Adrenal gland (tissue), 12 donors: Measurements from ENCODE around the gene GRIN3B. TPM values are rescaled to one million over a fixed set of nuclear protein-coding genes. Genes with fewer than 3 reads are reported as not detected.
A peak's percentile ranks its signal among the peaks of the same experiment; 100 is the strongest.

Source experiments
- DNase-seq, 7 donors: peaks; one replicate each; pipeline ENCODE4 v3.0.0-alpha.2; 2019 to 2020
- H3K27ac ChIP-seq, 5 donors: fragments of 200-600 bp; sonication (generic) in 4 of 5; 1 replicate in 3 of 5; 2 replicates in 2 of 5; pipeline versions ENCODE4 v1.5.1 to v1.8.0; 2016 to 2020; ENCODE audit warnings: mild to moderate bottlenecking in 1 of 5
- H3K27me3 ChIP-seq: fragments of 200-600 bp; 2 replicates; pipeline ENCODE4 v1.8.0; 2021
- H3K36me3 ChIP-seq, 2 donors: fragments of 200-600 bp; replicated peaks in 1 of 2; 1 replicate in 1 of 2; 2 replicates in 1 of 2; pipeline versions ENCODE4 v1.5.1 to v1.8.0; 2018 to 2022
- H3K4me1 ChIP-seq, 2 donors: fragments of 200-600 bp; replicated peaks in 1 of 2; 1 replicate in 1 of 2; 2 replicates in 1 of 2; pipeline versions ENCODE4 v1.5.1 to v1.8.0; 2018 to 2021
- H3K4me3 ChIP-seq, 4 donors: fragments of 200-600 bp; sonication (generic) in 3 of 4; one replicate each; pipeline ENCODE4 v1.5.1; 2016 to 2018
- H3K9me3 ChIP-seq, 3 donors: fragments of 200-600 bp; sonication (generic) in 1 of 3; replicated peaks in 1 of 3; 1 replicate in 2 of 3; 2 replicates in 1 of 3; pipeline versions ENCODE4 v1.5.1 to v1.8.0; 2016 to 2021
- CTCF ChIP-seq, 6 experiments: fragments of 450-650 bp in 4 of 6; fragments of 200-600 bp in 2 of 6; sonication (generic) in 1 of 6; IDR thresholded peaks; 1 replicate in 5 of 6; 2 replicates in 1 of 6; pipeline versions ENCODE4 v1.5.1 to v1.8.0; 2016 to 2021; ENCODE audit warnings: antibody characterized with exemption in 6 of 6, mild to moderate bottlenecking in 2 of 6, moderate library complexity in 1 of 6
- POLR2A ChIP-seq, 2 donors: fragments of 450-650 bp; IDR thresholded peaks; one replicate each; pipeline ENCODE4 v1.6.1; 2017; ENCODE audit warnings: antibody characterized with exemption in 2 of 2, mild to moderate bottlenecking in 2 of 2, moderate library complexity in 1 of 2
- whole genome bisulfite sequencing, 4 donors: extraction: QIAGEN DNeasy Blood & Tissue Kit in 2 of 4; methylation state at CpG; one replicate each; pipeline versions ENCODE4 v1.1.5 to v1.1.7; 2013 to 2017; 5-methylcytosine and 5-hydroxymethylcytosine counted together
- intact Hi-C, 2 donors: fragments of 100-400 bp; cut with DNase I; formaldehyde crosslinking; loops; one replicate each; pipeline versions ENCODE4 v1.14.1 to v1.15.0; 2022 to 2023
- polyA plus RNA-seq, 3 donors: library from polyadenylated mRNA; stranded (reverse); fragments of 200-250 nt in 2 of 3; fragments of 350-450 nt in 1 of 3; fragmentation: Illumina TruSeq in 1 of 3; extraction: RNeasy Lipid Tissue Mini Kit (QIAGEN cat#74804) in 1 of 3; gene quantifications; one replicate each; pipeline ENCODE4 v1.2.3, GENCODE V29; 2013 to 2014
- total RNA-seq, 9 donors: library from RNA; depleted of rRNA in 4 of 9; stranded (reverse); fragments of >200 nt in 4 of 9; fragments of 120-200 nt in 1 of 9; fragmentation: NEBNext Ultra II Directional in 1 of 9; extraction: Animal tissue kit (Norgen Biotek cat#: 25700) in 1 of 9; gene quantifications; one replicate each; pipeline versions ENCODE4 v1.1.0 to v1.2.4, GENCODE V29; 2013 to 2023
- donor health status: healthy with polysubstance abuse.
- donor health status: Bipolar disorder and iron deficiency.
- donor health status: DM: yes; HTN: yes; CAD: no.
- donor health status: DM: no; HTN: no; CAD: no.
- donor health status: DM: no; HTN: no; CAD: no.
- donor health status: DM: yes; HTN: yes; CAD: no.

Gene GRIN3B
- total and polyA plus RNA-seq, 12 donors, result 0.08 to 0.24 (median 0.16) TPM; not detected in 8

GRCh38 chr19:1046117-1046626 lies 46.0 kb downstream of the GRIN3B start:
- TF ChIP-seq CTCF (IDR thresholded peaks at IDR 0.05) (no peak), POLR2A (IDR thresholded peaks at IDR 0.05) (no peak)
- no peak for DNase-seq
- Histone ChIP-seq H3K4me3 (no peak overlapping the region), H3K4me1 (peaks cover 0 to 6% of the 10 kb centered on the region in 2 donors), H3K27me3 (no peaks in the 10 kb centered on the region), H3K27ac (no peak overlapping the region), H3K36me3 (no peaks in the 10 kb centered on the region), H3K9me3 (no peaks in the 10 kb centered on the region)
- intact Hi-C loops, result no loop called here
- WGBS, 4 donors, result 91 to 94% (median 92%) methylated on average over 29 to 33 of the region's 33 CpGs

- no peak for TF ChIP-seq CTCF (IDR thresholded peaks at IDR 0.05)
- TF ChIP-seq POLR2A (IDR thresholded peaks at IDR 0.05), result no peak
- intact Hi-C loops, result no loop called here
- Histone ChIP-seq H3K9me3 (no peaks in the 10 kb centered on the region), H3K4me1 (no peaks in the 10 kb centered on the region), H3K36me3 (no peaks in the 10 kb centered on the region), H3K27me3 (no peaks in the 10 kb centered on the region), H3K4me3 (no peak overlapping the region), H3K27ac (no peak overlapping the region)
- 87 to 92% (median 90%) methylated on average over 20 to 77 of the region's 77 CpGs for WGBS, 4 donors
- peak in 1 of 7 donors; percentile 21 for DNase-seq
These were observed 46.8 kb downstream of the GRIN3B start for GRCh38 chr19:1046836-1047695.

DNA sequence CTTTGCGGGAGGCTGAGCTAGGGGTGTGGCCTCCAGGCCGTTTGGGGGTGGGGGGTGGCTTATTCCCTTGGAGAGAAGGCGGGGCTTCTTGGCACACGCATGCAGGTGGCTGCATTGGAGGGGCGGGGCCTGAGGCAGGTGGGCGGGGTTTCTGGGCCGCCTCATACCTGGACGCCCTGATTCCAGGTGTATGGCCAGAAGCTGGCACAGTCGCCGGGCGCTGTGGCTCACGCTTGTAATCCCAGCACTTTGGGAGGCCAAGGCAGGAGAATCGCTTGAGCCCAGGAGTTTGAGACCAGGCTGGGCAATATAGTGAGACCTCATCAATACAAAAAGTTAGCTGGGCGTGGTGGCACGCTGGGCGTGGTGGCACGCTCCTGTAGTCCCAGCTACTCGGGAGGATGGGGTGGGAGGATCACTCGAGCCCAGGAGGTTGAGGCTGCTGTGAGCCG lies 47.5 kb downstream of the GRIN3B start:
- intact Hi-C loops, result no loop called here
- Histone ChIP-seq H3K36me3 (no peaks in the 10 kb centered on the region), H3K9me3 (no peaks in the 10 kb centered on the region), H3K27ac (no peak overlapping the region), H3K4me1 (no peaks in the 10 kb centered on the region), H3K4me3 (no peak overlapping the region), H3K27me3 (no peaks in the 10 kb centered on the region)
- 86 to 93% (median 87%) methylated on average over 15 to 20 of the region's 20 CpGs for WGBS, 4 donors
- TF ChIP-seq CTCF (IDR thresholded peaks at IDR 0.05) (no peak), POLR2A (IDR thresholded peaks at IDR 0.05) (no peak)
- peak in 1 of 7 donors; percentile 28 for DNase-seq

- no peak for DNase-seq
- WGBS, 4 donors, result 92 to 100% (median 94%) methylated on average over 3 to 17 of the region's 17 CpGs; no CpG with 5 or more reads in 1 of the 4 donors
- intact Hi-C loops, result no loop called here
- Histone ChIP-seq H3K27me3 (no peaks in the 10 kb centered on the region), H3K4me1 (no peaks in the 10 kb centered on the region), H3K27ac (no peak overlapping the region), H3K4me3 (no peak overlapping the region), H3K36me3 (no peaks in the 10 kb centered on the region), H3K9me3 (no peaks in the 10 kb centered on the region)
- no peak for TF ChIP-seq POLR2A (IDR thresholded peaks at IDR 0.05)
- TF ChIP-seq CTCF (IDR thresholded peaks at IDR 0.05), result no peak
These were observed 48.9 kb downstream of the GRIN3B start for GRCh38 chr19:1049106-1049505.
